Skeletal muscle satellite cell (primary cell): ENCODE data around the gene MAN1A1. TPM values are rescaled to one million over a fixed set of nuclear protein-coding genes. Genes with fewer than 3 reads are reported as not detected.

Experiments
- H3K27me3 ChIP-seq: 2 replicates; pipeline ENCODE4 v1.7.0; 2013; ENCODE audit warnings: low read length; ENCODE audit not compliant: control insufficient read depth, insufficient read depth
- H3K36me3 ChIP-seq: 2 replicates; pipeline ENCODE4 v1.7.0; 2013; ENCODE audit warnings: mild to moderate bottlenecking, control low read depth, low read length; ENCODE audit not compliant: insufficient read depth
- H3K4me1 ChIP-seq: 2 replicates; pipeline ENCODE4 v1.7.0; 2013; ENCODE audit warnings: low read length; ENCODE audit not compliant: control insufficient read depth, insufficient read depth
- H3K4me2 ChIP-seq: 2 replicates; pipeline ENCODE4 v1.7.0; 2013; ENCODE audit warnings: mild to moderate bottlenecking, low read length
- H3K4me3 ChIP-seq: 2 replicates; pipeline ENCODE4 v1.7.0; 2013; ENCODE audit warnings: low read length
- H3K9ac ChIP-seq: 2 replicates; pipeline ENCODE4 v1.7.0; 2013; ENCODE audit warnings: mild to moderate bottlenecking, low read depth, low read length, moderate library complexity
- H3K9me3 ChIP-seq: replicated peaks from 2 replicates; pipeline ENCODE4 v1.7.0; 2013; ENCODE audit warnings: mild to moderate bottlenecking, control low read depth, low read length
- small RNA-seq: library from RNA; depleted of rRNA; stranded (forward); fragments of <200 nt; gene quantifications from one replicate; pipeline ENCODE3, GENCODE V24; 2012

The MAN1A1 gene

DNA sequence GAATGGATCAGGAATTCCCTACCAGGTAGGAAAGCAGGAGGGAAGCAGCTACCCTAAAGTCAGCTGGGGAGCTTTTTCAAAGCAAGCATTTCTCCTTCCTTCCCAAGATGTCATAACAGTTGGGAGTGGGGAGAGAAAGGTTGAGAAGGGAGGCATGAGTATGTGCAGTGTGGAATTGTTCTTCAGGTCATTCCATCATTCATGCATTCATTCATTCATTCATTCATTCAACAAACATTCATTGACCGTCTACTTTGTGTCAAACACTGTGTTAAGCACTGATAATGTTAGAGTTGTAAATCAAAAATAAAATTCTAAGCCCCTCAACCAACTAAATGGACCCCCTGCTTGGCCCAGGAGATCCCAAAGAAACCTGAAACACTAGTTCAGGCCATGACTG lies 221.9 kb downstream of the MAN1A1 start:
- Histone ChIP-seq H3K4me3 (no peak overlapping the region), H3K9me3 (no peaks in the 10 kb centered on the region), H3K9ac (no peak overlapping the region), H3K36me3 (no peaks in the 10 kb centered on the region), H3K27me3 (no peaks in the 10 kb centered on the region), H3K4me1 (peaks cover 26% of the 10 kb centered on the region), H3K4me2 (no peak overlapping the region)

Small RNA genes within 50 kb of the gene (small RNA-seq; reads per million reads assigned to genes)
- gene AL022722.2 (not detected), gene RNU6-194P (not detected)
